SH-SY5Y (cell line): ENCODE data around the gene FMNL2.

Experiments
- GATA2 ChIP-seq: IDR thresholded peaks from 2 replicates; pipeline ENCODE4 v1.6.1; 2011; ENCODE audit warnings: mild to moderate bottlenecking, low read depth, low read length
- GATA3 ChIP-seq: IDR thresholded peaks from 2 replicates; pipeline ENCODE4 v1.6.1; 2011; ENCODE audit warnings: low read depth, mild to moderate bottlenecking, low read length, moderate library complexity

DNA sequence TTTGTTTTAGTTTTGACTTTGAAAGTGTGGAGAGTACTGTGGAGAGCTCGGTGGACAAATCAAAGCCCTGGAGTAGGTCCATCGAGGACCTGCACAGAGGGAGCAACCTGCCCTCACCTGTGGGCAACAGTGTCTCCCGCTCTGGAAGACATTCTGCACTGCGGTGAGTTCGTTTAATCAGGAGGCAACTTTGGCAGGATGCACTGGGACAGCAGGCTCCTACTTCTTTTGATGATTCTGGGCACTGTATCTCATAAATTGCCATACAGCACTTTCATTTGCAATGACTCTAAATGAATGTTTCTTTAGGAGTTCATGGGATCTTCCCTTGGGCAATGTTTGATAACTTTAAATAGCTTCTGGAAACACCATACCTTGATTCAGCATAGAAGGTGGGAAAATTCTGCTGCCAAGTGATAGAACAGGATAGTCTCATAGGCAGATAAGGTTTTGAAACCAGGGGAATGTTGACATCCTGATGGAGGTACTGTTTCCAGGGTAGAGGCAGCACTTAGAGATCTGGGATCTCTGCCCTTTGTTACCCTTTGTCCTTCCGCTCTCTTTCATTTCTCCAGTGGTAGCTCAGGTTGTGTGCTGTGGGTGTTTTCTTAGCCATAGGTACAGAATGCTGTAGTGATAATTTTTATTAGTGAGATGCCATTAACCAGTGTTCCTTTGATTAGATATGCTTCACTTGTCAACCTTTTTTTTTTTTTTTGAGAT, 226.1 kb downstream of the FMNL2 start:
- TF ChIP-seq GATA2 (no peak), GATA3 (no peak)
